GM19239 (cell line): Measurements from ENCODE around the gene KAT2B.
"Not testable (repeated sequence)": the region's sequence is repeated elsewhere in the genome, so short reads cannot be mapped to it uniquely, and the experiment has no call there.

ENCODE experiments used
- DNase-seq: peaks from one replicate; pipeline ENCODE4 v3.0.0; 2011; ENCODE audit warnings: low spot score; ENCODE audit not compliant: insufficient read length
- FAIRE-seq: peaks from 2 replicates; lab custom pipeline; 2011; peaks lifted over from hg19 to GRCh38; lab: Jason Lieb, UNC

KAT2B gene

GRCh38 chr3:20040548-20041196, 426 bp downstream of the KAT2B start:
- DNase-seq (peak; percentile 51), FAIRE-seq (peak; percentile 72)

DNA sequence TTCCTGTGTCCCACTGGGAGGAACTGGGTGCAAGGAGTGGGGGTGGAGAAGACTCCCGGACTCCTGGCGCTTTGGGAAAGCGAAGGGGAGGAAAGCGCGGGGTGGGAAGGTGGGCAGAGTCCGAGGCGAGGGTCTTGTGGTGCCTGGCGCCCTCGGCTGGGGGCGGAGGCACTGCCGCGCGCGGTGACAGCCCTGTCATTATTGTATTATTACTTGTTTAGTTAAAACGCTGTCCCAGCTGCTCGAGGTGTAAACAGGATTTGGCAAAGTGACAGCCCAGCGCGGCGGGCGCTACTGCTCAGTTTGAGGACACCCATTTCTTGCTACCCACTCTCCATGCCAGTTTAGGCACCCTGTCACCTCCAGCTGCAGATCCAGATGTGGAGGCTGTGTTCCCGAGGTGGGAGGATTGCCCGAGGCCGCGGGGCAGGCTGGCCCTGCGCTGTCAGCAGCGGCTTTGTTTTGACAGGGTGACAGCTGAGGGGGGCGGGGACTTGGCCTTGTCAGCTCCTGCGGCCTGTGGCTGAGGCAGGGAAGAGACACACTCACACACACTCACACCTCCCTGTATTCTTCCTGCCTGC, 1.0 kb downstream of the KAT2B start:
- FAIRE-seq (peak; percentile 28), DNase-seq (no peak)

DNA sequence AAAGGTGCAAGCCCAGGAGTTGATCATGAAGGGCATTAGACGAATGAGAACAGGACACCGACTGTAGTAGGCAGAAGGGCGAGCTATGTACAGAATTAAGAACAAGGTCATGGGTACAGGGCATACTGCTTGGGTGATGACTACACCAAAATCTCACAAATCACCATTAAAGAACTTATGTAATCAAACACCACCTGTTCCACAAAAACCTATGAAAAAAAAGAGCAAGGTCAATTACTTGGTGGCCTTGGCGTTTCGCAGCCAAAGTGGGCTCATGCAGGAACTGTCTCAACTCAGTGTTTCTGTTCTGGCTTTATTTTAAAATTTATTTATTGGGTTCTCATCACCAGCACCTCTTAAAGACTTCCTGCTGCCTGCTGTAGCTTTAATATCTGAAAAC, 2.1 kb downstream of the KAT2B start:
- DNase-seq (no peak), FAIRE-seq (no peak)

GRCh38 chr3:20043396-20043795, 3.1 kb downstream of the KAT2B start:
- DNase-seq (no peak), FAIRE-seq (peak; percentile 68)

DNA sequence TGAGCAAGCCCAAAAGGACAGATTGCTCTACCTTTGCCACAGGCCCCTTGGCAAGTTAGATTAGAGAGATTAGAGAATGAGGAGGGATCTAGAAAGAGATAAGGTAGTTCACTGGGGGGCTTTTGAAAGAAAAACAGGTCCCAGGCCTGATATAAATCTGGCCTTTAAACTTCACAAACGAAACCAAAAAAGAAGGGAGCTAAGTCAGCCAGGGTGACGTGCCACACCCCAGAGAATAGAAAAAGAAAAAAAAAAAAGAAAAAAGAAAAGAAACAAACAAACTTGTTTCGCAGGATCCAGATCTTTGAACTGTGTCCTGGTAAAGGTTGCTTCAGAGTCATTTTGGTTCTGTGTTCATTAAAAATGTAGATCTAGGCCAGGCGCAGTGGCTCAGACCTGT, 3.6 kb downstream of the KAT2B start:
- no peak for FAIRE-seq

DNA sequence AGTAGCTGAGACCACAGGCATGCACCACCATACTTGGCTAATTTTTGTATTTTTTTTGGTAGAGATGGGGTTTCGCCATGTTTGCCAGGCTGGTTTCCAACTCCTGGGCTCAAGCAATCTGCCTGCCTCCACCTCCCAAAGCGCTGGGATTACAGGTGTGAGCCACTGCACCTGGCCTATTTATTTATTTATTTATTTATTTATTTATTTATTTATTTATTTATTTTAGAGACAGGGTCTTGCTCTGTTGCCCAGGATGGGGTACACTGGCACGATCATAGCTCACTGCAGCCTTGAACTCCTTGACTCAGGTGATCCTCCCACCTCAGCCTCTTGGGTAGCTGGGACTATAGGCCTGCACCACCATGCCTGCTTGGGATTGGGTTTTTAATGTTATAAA, 4.9 kb downstream of the KAT2B start:
- FAIRE-seq, DNase-seq: not testable (repeated sequence)

More for the DNA sequence above, 3.6 kb downstream of the KAT2B start:
- no peak for DNase-seq

- FAIRE-seq (no peak), DNase-seq (no peak)
These were observed 6.3 kb downstream of the KAT2B start for GRCh38 chr3:20046556-20046955.

- no peak for FAIRE-seq
- no peak for DNase-seq
These were observed 7.1 kb downstream of the KAT2B start for GRCh38 chr3:20047341-20047779.

- FAIRE-seq (peak; percentile 73), DNase-seq (no peak)
These were observed 8.0 kb downstream of the KAT2B start for GRCh38 chr3:20047976-20048883.

- DNase-seq: no peak
- FAIRE-seq: no peak
These were observed 11.0 kb downstream of the KAT2B start for GRCh38 chr3:20051123-20051806.

DNA sequence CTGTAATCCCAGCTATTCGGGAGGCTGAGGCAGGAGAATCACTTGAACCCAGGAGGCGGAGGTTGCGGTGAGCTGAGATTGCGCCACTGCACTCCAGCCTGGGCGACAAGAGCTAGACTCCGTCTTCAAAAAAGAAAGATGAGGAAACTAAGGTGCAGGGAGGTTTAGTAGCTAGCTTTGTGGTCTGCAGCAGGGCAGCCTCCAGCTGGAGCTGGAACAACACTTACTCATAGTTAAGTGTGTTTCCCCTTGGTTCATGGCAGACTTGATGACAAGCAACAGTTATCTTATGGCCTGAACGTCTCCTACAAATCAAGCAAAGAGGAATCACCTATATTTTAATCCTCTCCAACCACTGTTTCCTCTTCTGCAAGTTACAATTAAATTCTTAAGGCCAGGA, 12.6 kb downstream of the KAT2B start:
- FAIRE-seq: no peak
- DNase-seq: no peak

GRCh38 chr3:20054549-20054987, 14.3 kb downstream of the KAT2B start:
- no peak for DNase-seq
- FAIRE-seq: peak; percentile 51

GRCh38 chr3:20055020-20055775, 15.0 kb downstream of the KAT2B start:
- peak; percentile 65 for FAIRE-seq
- no peak for DNase-seq

- FAIRE-seq (no peak), DNase-seq (no peak)
These were observed 15.6 kb downstream of the KAT2B start for GRCh38 chr3:20055842-20056241.

- no peak for FAIRE-seq
These were observed 16.7 kb downstream of the KAT2B start for GRCh38 chr3:20056725-20057611.

DNA sequence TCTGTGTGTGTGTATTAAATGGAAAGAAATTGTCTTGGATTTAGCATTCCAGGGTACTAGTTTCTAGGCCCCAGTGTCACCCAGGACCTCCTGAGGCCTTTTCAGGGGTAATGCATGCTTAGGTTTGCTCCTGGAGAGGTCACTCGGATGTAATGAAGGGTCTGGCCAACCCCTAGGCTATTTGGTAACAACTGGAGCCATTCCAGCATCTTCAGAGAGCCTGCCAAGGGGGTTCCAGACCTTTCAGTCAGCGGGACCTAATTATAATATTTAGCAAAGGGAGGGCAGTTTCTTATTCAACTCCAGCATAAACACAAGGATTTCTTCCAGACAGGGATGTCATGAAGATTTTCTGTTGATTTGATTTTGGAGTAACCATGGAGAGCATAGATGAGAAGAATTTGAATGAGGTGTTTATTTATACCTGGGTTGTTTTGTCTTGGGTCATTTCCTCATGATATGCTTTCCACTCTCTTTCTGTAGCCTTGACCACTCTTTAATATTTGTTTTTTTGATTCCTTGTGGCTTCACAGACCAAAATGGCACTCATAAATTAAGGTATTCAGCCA, 17.4 kb downstream of the KAT2B start:
- no peak for FAIRE-seq
- DNase-seq: no peak

More at GRCh38 chr3:20056725-20057611, 16.7 kb downstream of the KAT2B start:
- DNase-seq: no peak

DNA sequence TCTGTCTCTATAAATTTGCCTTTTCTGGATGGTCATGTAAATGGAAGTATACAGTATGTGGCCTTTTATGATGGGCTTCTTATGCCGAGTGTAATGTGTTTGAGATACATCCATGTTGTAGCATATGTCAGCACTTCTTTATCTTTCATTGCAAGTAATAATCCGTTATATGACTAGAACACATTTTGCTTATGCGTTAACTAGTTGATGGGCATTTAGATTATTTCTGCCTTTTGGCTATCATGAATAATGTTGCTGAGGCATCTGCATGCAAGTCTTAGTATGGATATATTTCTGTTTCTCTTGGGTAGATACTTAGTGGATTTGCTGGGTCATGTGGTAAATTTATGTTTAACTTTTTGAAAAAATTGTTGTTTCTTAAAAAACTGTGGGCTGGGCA, 19.7 kb downstream of the KAT2B start:
- FAIRE-seq: no peak

GRCh38 chr3:20060974-20061685, 20.9 kb downstream of the KAT2B start:
- peak; percentile 90 for FAIRE-seq
- DNase-seq: no peak

More for the DNA sequence above, 19.7 kb downstream of the KAT2B start:
- DNase-seq: no peak
